Measurements from ENCODE around the gene GAP43.

DNA sequence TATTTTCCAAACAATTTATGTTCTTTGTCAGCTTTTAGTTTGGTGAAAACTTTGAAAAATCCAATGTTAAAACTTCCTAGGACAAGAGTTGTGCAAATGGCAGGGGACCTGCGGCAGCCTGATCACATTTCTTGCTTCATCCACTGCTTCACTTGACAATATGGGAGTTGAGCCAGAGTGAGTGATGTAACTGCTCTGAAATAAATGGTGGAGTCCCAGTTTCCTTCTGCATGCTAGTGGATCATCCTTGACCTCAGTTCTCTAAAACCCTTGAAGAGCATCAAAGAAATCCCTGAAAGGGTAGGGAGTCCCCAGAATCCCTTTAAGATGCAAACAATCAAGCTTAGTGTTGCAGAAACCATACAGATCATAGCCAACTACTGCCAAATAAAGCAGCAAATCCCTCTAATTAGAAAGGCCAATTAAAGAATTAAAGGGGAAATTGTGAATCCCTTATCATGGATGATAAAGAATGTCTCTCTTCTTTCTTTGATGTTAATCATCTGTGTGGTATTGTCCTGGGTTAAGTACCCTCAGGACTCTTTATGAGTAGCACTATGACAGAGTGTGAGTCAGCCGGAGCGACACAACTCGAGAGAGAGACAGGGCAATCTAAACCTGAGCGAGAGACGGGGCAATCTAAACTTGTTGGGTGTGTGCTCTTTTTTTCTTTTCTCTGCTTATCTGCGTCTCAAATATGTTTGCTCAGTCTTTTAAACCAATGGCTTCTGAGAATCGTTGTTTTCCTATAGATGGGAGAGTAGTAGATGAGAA lies 41.8 kb upstream of the GAP43 start:
- TF ChIP-seq, protein P1, sequence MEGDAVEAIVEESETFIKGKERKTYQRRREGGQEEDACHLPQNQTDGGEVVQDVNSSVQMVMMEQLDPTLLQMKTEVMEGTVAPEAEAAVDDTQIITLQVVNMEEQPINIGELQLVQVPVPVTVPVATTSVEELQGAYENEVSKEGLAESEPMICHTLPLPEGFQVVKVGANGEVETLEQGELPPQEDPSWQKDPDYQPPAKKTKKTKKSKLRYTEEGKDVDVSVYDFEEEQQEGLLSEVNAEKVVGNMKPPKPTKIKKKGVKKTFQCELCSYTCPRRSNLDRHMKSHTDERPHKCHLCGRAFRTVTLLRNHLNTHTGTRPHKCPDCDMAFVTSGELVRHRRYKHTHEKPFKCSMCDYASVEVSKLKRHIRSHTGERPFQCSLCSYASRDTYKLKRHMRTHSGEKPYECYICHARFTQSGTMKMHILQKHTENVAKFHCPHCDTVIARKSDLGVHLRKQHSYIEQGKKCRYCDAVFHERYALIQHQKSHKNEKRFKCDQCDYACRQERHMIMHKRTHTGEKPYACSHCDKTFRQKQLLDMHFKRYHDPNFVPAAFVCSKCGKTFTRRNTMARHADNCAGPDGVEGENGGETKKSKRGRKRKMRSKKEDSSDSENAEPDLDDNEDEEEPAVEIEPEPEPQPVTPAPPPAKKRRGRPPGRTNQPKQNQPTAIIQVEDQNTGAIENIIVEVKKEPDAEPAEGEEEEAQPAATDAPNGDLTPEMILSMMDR (IDR thresholded peaks at IDR 0.05): no peak
- TF ChIP-seq POLR2A (IDR thresholded peaks at IDR 0.05): no peak

All from thyroid gland (tissue), 4 donors.